Endodermal cell (in vitro differentiated cells): ENCODE measurements around the gene TTC8. TPM values are rescaled to one million over a fixed set of nuclear protein-coding genes. Genes with fewer than 3 reads are reported as not detected.
A peak's percentile ranks its signal among the peaks of the same experiment; 100 is the strongest.

Experiments used
- DNase-seq: peaks from one replicate; pipeline ENCODE4 v3.0.0-alpha.2; 2017
- H3K27ac ChIP-seq: 2 replicates; pipeline ENCODE4 v1.5.1; 2013; ENCODE audit warnings: mild to moderate bottlenecking, low read depth, low read length, moderate library complexity
- H3K27me3 ChIP-seq: 2 replicates; pipeline ENCODE4 v1.6.1; 2013; ENCODE audit warnings: mild to moderate bottlenecking, low read length, moderate library complexity; ENCODE audit not compliant: insufficient read depth, control insufficient read depth, poor library complexity, severe bottlenecking
- H3K36me3 ChIP-seq: 2 replicates; pipeline ENCODE4 v1.7.0; 2013; ENCODE audit warnings: mild to moderate bottlenecking, low read length, moderate library complexity; ENCODE audit not compliant: control insufficient read depth, insufficient read depth
- H3K4me1 ChIP-seq: one replicate; pipeline ENCODE4 v1.7.0; 2013; ENCODE audit warnings: low read length; ENCODE audit not compliant: control insufficient read depth, insufficient read depth
- H3K4me3 ChIP-seq: 2 replicates; pipeline ENCODE4 v1.5.1; 2013; ENCODE audit warnings: mild to moderate bottlenecking, low read length, moderate library complexity
- H3K9ac ChIP-seq: 2 replicates; pipeline ENCODE4 v1.6.1; 2013; ENCODE audit warnings: mild to moderate bottlenecking, low read length, moderate library complexity; ENCODE audit not compliant: poor library complexity, severe bottlenecking; ENCODE audit errors: extremely low read depth
- H3K9me3 ChIP-seq: 2 replicates; pipeline ENCODE4 v1.6.1; 2013; ENCODE audit warnings: mild to moderate bottlenecking, low read length, moderate library complexity; ENCODE audit not compliant: control insufficient read depth
- H3K27ac Mint-ChIP-seq: 2 replicates; pipeline ENCODE4 v1.8.0; 2020; ENCODE audit warnings: mixed read lengths
- H3K27me3 Mint-ChIP-seq: 2 replicates; pipeline ENCODE4 v1.8.0; 2021; ENCODE audit warnings: mild to moderate bottlenecking, mixed read lengths; ENCODE audit not compliant: insufficient read depth
- H3K36me3 Mint-ChIP-seq: 2 replicates; pipeline ENCODE4 v1.8.0; 2020; ENCODE audit warnings: low read depth, mixed read lengths
- H3K4me1 Mint-ChIP-seq: 2 replicates; pipeline ENCODE4 v1.8.0; 2020; ENCODE audit warnings: mixed read lengths
- H3K4me3 Mint-ChIP-seq: 2 replicates; pipeline ENCODE4 v1.8.0; 2020; ENCODE audit warnings: mild to moderate bottlenecking, moderate library complexity, mixed read lengths
- H3K9me3 Mint-ChIP-seq: 2 replicates; pipeline ENCODE4 v1.8.0; 2020; ENCODE audit warnings: mild to moderate bottlenecking, mixed read lengths
- CTCF ChIP-seq: fragments of 200-600 bp; sonication (generic); conservative IDR thresholded peaks from 2 replicates; pipeline ENCODE4 v1.5.0; 2021; ENCODE audit warnings: antibody characterized with exemption, mild to moderate bottlenecking
- WGBS, 2 experiments: methylation state at CpG; one replicate each; pipeline versions ENCODE4 v1.1.5 to v1.1.7; 2013; ENCODE audit warnings: missing lambda C conversion rate in 2 of 2, mixed read lengths in 1 of 2; ENCODE audit not compliant: insufficient coverage in 1 of 2, insufficient read length in 1 of 2; 5-methylcytosine and 5-hydroxymethylcytosine counted together
- total RNA-seq, 2 donors: library from RNA; stranded (reverse); fragmentation: NEBNext Ultra II Directional in 1 of 2; extraction: Animal tissue kit (Norgen Biotek cat#: 25700) in 1 of 2; gene quantifications; 2 replicates in 1 of 2; 3 replicates in 1 of 2; pipeline ENCODE4 v1.2.1, GENCODE V29; 2021

TTC8 gene
- total RNA-seq, 2 donors from 2014 or later, result 25.6 to 33.4 TPM

- peaks cover 8% of the 10 kb centered on the region for H3K4me1 ChIP-seq
- H3K27ac Mint-ChIP-seq, result peak overlapping the region; percentile 22
- 92 to 95% methylated on average over 3 to 4 of the region's 4 CpGs for WGBS, 2 experiments
- no peak overlapping the region for H3K4me3 Mint-ChIP-seq
- DNase-seq, result no peak
- H3K4me1 Mint-ChIP-seq, result peaks cover 44% of the 10 kb centered on the region
- peaks cover 12% of the 10 kb centered on the region for H3K9me3 ChIP-seq
- peaks cover 13% of the 10 kb centered on the region for H3K36me3 Mint-ChIP-seq
- H3K4me3 ChIP-seq, result no peak overlapping the region
- H3K27ac ChIP-seq, result no peak overlapping the region
- H3K27me3 Mint-ChIP-seq, result no peaks in the 10 kb centered on the region
- no peak overlapping the region for H3K9ac ChIP-seq
- peaks cover 14% of the 10 kb centered on the region for H3K36me3 ChIP-seq
- peaks cover 7% of the 10 kb centered on the region for H3K9me3 Mint-ChIP-seq
- H3K27me3 ChIP-seq, result no peaks in the 10 kb centered on the region
- no peak for TF ChIP-seq CTCF
Observed at GRCh38 chr14:88829685-88830302, 5.3 kb downstream of the TTC8 start.

- H3K27ac Mint-ChIP-seq, result no peak overlapping the region
- no peaks in the 10 kb centered on the region for H3K27me3 Mint-ChIP-seq
- peak overlapping the region; percentile 57 for H3K4me3 ChIP-seq
- H3K4me1 ChIP-seq, result peaks cover 8% of the 10 kb centered on the region
- no peak for TF ChIP-seq CTCF
- H3K9ac ChIP-seq, result no peak overlapping the region
- H3K9me3 Mint-ChIP-seq, result peaks cover 7% of the 10 kb centered on the region
- peaks cover 37% of the 10 kb centered on the region for H3K4me1 Mint-ChIP-seq
- H3K27me3 ChIP-seq, result no peaks in the 10 kb centered on the region
- peaks cover 13% of the 10 kb centered on the region for H3K36me3 Mint-ChIP-seq
- H3K4me3 Mint-ChIP-seq, result no peak overlapping the region
- H3K27ac ChIP-seq, result no peak overlapping the region
- H3K9me3 ChIP-seq, result peaks cover 12% of the 10 kb centered on the region
- H3K36me3 ChIP-seq, result peaks cover 14% of the 10 kb centered on the region
- DNase-seq, result no peak
Observed at GRCh38 chr14:88831284-88831683, 6.8 kb downstream of the TTC8 start.

GRCh38 chr14:88834883-88835431 lies 10.5 kb downstream of the TTC8 start:
- H3K36me3 Mint-ChIP-seq, result peaks cover 15% of the 10 kb centered on the region
- no peak for DNase-seq
- no peaks in the 10 kb centered on the region for H3K27me3 Mint-ChIP-seq
- peaks cover 3% of the 10 kb centered on the region for H3K4me1 ChIP-seq
- no peak overlapping the region for H3K27ac ChIP-seq
- peaks cover 18% of the 10 kb centered on the region for H3K36me3 ChIP-seq
- no peak overlapping the region for H3K9ac ChIP-seq
- H3K4me1 Mint-ChIP-seq, result peaks cover 18% of the 10 kb centered on the region
- H3K27me3 ChIP-seq, result no peaks in the 10 kb centered on the region
- no peak overlapping the region for H3K4me3 ChIP-seq
- H3K27ac Mint-ChIP-seq, result no peak overlapping the region
- no peak for TF ChIP-seq CTCF
- H3K9me3 Mint-ChIP-seq, result peaks cover 7% of the 10 kb centered on the region
- H3K9me3 ChIP-seq, result peaks cover 12% of the 10 kb centered on the region
- no peak overlapping the region for H3K4me3 Mint-ChIP-seq
